ENCODE results near the gene NPPC. TPM values are rescaled to one million over a fixed set of nuclear protein-coding genes. Genes with fewer than 3 reads are reported as not detected.

NPPC gene
- total and polyA plus RNA-seq, 2 of the 8 experiments (the other 6 are each of a cell fraction or from before 2014, with no cell fraction given), result 1.3 to 4.7 TPM

DNA sequence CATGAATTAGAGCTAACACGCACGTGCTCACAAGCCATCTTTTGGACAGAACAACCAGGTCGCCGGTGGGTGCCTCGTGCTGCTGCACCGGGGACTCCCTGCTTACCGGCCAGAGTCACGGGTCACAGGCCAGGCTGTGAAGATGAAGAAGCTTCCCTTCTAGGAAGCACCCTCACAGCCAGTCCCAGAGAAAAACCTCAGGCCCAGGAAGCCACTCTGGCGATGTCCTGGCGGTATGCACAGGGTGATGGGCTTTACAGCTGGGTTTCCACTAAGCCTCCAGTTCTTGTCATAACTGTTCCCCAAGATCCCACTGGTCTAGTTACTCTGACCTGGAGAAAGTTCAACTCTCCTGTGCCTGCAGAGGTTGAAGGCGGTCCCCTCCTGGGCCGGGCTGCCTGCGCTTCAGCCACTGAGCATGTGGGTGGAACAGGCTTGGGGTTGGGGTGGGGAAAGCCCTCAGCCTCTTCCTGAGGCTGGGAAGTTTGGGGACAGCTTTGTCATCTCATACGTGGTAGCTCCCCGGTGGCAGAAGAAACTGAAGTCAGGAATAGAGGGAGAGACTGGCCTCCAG lies 20.1 kb upstream of the NPPC start:
- H2BK5ac ChIP-seq (ENCODE audit: low read depth, low read length), result no peak overlapping the region
- H3K9me3 ChIP-seq (ENCODE audit: insufficient read depth in 2 of 2, low read depth in 1 of 2, low read length in 1 of 2), result no peaks in the 10 kb centered on the region
- no peak overlapping the region for H3K14ac ChIP-seq (ENCODE audit: insufficient read length)
- POLR2A ChIA-PET (ENCODE audit: partially characterized antibody), result interaction anchor here (1.6 kb wide), 1 partner anchor 15 kb away, joined by 7 read pairs; the partner anchor contains the start of gene DIS3L2
- no peak overlapping the region for H2BK12ac ChIP-seq (ENCODE audit: low read depth, low read length)
- no peak overlapping the region for H3K9ac ChIP-seq (replicated peaks in 1 of 4; ENCODE audit: extremely low read depth in 1 of 4, low read depth in 3 of 4, low read length in 3 of 4)
- no peak overlapping the region for H3K4me3 ChIP-seq (ENCODE audit: extremely low read depth in 1 of 4, insufficient read depth in 2 of 4, low read depth in 3 of 4, low read length in 4 of 4)
- H2BK15ac ChIP-seq (ENCODE audit: low read length), result no peak overlapping the region
- no peak for FAIRE-seq
- H3K4me2 ChIP-seq (ENCODE audit: insufficient read depth in 1 of 2, low read depth in 2 of 2, low read length in 2 of 2), result no peak overlapping the region
- no peaks in the 10 kb centered on the region for H3K23me2 ChIP-seq (ENCODE audit: low read depth, low read length)
- no peak overlapping the region for H4K91ac ChIP-seq (replicated peaks; ENCODE audit: insufficient read length, low read length)
- no peak overlapping the region for H2BK120ac ChIP-seq (replicated peaks; ENCODE audit: low read depth, low read length)
- no peak overlapping the region for H2AK5ac ChIP-seq (ENCODE audit: low read depth, low read length)
- no peak overlapping the region for H4K5ac ChIP-seq (ENCODE audit: insufficient read length, low read depth, low read length)
- no peak overlapping the region for H3K4ac ChIP-seq (replicated peaks; ENCODE audit: insufficient read length, low read depth, low read length)
- no peaks in the 10 kb centered on the region for H3K79me1 ChIP-seq (ENCODE audit: low read depth, low read length)
- no peaks in the 10 kb centered on the region for H3K27me3 ChIP-seq (replicated peaks in 1 of 4; ENCODE audit: control insufficient read depth in 3 of 4, extremely low read depth in 1 of 4, insufficient read depth in 3 of 4, low read length in 3 of 4)
- CTCF ChIA-PET (ENCODE audit: partially characterized antibody), result interaction anchor here (3.5 kb wide), 1 partner anchor 17 kb away, joined by 19 read pairs; no protein-coding TSS in a partner anchor
- H3K56ac ChIP-seq (replicated peaks; ENCODE audit: insufficient read length, low read depth, low read length), result no peak overlapping the region
- H3K23ac ChIP-seq (ENCODE audit: insufficient read length), result no peak overlapping the region
- WGBS, 2 experiments (ENCODE audit: extremely low coverage in 1 of 2, insufficient coverage in 1 of 2, insufficient read length in 1 of 2, insufficient replicate concordance in 2 of 2, low coverage in 1 of 2, low lambda C conversion rate in 2 of 2, missing lambda C conversion rate in 1 of 2), result 95% methylated on average over 15 of the region's 15 CpGs; no CpG with 5 or more reads in 1 of the 2 experiments
- H3K36me3 ChIP-seq (ENCODE audit: control insufficient read depth in 2 of 4, insufficient read depth in 4 of 4, low read length in 3 of 4), result no peaks in the 10 kb centered on the region
- H3K27ac ChIP-seq (ENCODE audit: low read depth, low read length), result no peak overlapping the region
- no peak for DNase-seq (ENCODE audit: low read depth in 1 of 2, low spot score in 2 of 2)
- no peaks in the 10 kb centered on the region for H4K20me1 ChIP-seq (replicated peaks in 1 of 2; ENCODE audit: control insufficient read depth in 1 of 2, insufficient read depth in 2 of 2, low read length in 2 of 2)
- H2BK20ac ChIP-seq (ENCODE audit: low read length), result no peak overlapping the region
- no peaks in the 10 kb centered on the region for H3K79me2 ChIP-seq (ENCODE audit: control insufficient read depth in 1 of 2, insufficient read depth in 2 of 2, low read length in 2 of 2)
- H2AFZ ChIP-seq (ENCODE audit: low read length), result no peak overlapping the region
- H4K8ac ChIP-seq (ENCODE audit: extremely low read depth, insufficient read depth, low read length), result no peak overlapping the region
- no peak overlapping the region for H3K18ac ChIP-seq (ENCODE audit: extremely low read depth, low read length)
- no peaks in the 10 kb centered on the region for H3K4me1 ChIP-seq (replicated peaks in 1 of 4; ENCODE audit: control insufficient read depth in 3 of 4, insufficient read depth in 4 of 4, low read length in 3 of 4)
- TF ChIP-seq SIN3A (conservative IDR thresholded peaks at IDR 0.05 in 1 of 2, IDR thresholded peaks at IDR 0.05 in 1 of 2; ENCODE audit: low read depth in 1 of 2, low read length in 2 of 2) (no peak), EP300 (IDR thresholded peaks at IDR 0.05; ENCODE audit: borderline replicate concordance in 1 of 2, low read depth in 2 of 2, low read length in 2 of 2) (no peak), YY1 (IDR thresholded peaks at IDR 0.05; ENCODE audit: low read depth, low read length) (no peak), POU5F1 (IDR thresholded peaks at IDR 0.05; ENCODE audit: low read depth, low read length) (no peak), SIRT6 (IDR thresholded peaks at IDR 0.05; ENCODE audit: low read length) (no peak), EGR1 (IDR thresholded peaks at IDR 0.05; ENCODE audit: borderline replicate concordance, low read depth, low read length) (no peak), CBX8 (IDR thresholded peaks at IDR 0.05; ENCODE audit: borderline replicate concordance, low read depth, low read length) (no peak), GABPA (IDR thresholded peaks at IDR 0.05; ENCODE audit: borderline replicate concordance, insufficient read depth, low read length) (no peak), CHD2 (IDR thresholded peaks at IDR 0.05; ENCODE audit: low read length) (no peak), CHD1 (IDR thresholded peaks at IDR 0.05; ENCODE audit: low read depth, low read length) (no peak), NRF1 (IDR thresholded peaks at IDR 0.05; ENCODE audit: low read depth, low read length) (no peak), SP1 (IDR thresholded peaks at IDR 0.05; ENCODE audit: low read depth, low read length) (no peak), GTF2F1 (IDR thresholded peaks at IDR 0.05; ENCODE audit: borderline replicate concordance, low read depth, low read length) (no peak)
- TF ChIP-seq, protein P1, sequence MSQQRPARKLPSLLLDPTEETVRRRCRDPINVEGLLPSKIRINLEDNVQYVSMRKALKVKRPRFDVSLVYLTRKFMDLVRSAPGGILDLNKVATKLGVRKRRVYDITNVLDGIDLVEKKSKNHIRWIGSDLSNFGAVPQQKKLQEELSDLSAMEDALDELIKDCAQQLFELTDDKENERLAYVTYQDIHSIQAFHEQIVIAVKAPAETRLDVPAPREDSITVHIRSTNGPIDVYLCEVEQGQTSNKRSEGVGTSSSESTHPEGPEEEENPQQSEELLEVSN (IDR thresholded peaks at IDR 0.05), result no peak

All from H1 (cell line).